Hematopoietic multipotent progenitor cell (in vitro differentiated cells): ENCODE measurements around the gene TAAR5. TPM values are rescaled to one million over a fixed set of nuclear protein-coding genes. Genes with fewer than 3 reads are reported as not detected.
"Not testable (repeated sequence)": the region's sequence is repeated elsewhere in the genome, so short reads cannot be mapped to it uniquely, and the experiment has no call there.

Source experiments
- DNase-seq, 3 donors: peaks; one replicate each; pipeline ENCODE4 v3.0.0-alpha.2; 2011 to 2015; ENCODE audit warnings: low read depth in 2 of 3, low spot score in 2 of 3
- total RNA-seq: library from RNA; depleted of rRNA; stranded (reverse); fragments of >200 nt; gene quantifications from one replicate; pipeline ENCODE4 v1.2.3, GENCODE V29; 2012

The TAAR5 gene, protein sequence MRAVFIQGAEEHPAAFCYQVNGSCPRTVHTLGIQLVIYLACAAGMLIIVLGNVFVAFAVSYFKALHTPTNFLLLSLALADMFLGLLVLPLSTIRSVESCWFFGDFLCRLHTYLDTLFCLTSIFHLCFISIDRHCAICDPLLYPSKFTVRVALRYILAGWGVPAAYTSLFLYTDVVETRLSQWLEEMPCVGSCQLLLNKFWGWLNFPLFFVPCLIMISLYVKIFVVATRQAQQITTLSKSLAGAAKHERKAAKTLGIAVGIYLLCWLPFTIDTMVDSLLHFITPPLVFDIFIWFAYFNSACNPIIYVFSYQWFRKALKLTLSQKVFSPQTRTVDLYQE
- total RNA-seq: not detected

DNA sequence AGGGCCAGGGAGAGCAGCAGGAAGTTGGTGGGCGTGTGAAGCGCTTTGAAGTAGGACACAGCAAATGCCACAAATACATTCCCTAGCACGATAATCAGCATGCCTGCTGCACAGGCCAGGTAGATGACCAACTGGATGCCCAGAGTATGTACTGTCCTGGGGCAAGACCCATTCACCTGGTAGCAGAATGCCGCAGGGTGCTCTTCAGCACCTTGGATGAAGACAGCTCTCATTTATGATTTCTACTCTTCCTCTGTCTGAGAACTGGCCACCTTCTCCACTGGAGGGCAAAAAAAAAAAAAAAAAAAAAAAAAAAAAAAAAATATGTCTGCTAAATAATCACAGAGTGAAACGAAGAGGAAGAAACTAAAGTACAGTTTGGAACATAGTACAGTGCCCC is at the start of gene TAAR5:
Gene TAAR5, minus strand, starts transcription at position 288 of the 400 bp plus-strand sequence. Its CDS starts 55 bp downstream, at position 233.
- no peak for DNase-seq

DNA sequence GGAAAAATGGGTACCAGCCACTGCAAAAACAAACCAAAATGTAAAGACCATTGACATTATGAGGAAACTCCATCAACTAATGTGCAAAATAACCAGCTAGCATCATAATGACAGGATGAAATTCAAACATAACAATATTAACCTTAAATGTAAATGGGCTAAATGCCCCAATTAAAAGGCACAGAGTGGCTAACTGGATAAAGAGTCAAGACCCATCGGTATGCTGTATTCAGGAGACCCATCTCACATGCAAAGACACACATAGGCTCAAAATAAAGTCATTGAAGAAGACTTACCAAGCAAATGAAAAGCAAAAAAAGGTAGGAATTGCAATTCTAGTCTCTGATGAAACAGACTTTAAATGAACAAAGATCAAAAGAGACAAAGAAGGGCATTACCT is 47.6 kb upstream of the TAAR5 start:
- DNase-seq: not testable (repeated sequence)

DNA sequence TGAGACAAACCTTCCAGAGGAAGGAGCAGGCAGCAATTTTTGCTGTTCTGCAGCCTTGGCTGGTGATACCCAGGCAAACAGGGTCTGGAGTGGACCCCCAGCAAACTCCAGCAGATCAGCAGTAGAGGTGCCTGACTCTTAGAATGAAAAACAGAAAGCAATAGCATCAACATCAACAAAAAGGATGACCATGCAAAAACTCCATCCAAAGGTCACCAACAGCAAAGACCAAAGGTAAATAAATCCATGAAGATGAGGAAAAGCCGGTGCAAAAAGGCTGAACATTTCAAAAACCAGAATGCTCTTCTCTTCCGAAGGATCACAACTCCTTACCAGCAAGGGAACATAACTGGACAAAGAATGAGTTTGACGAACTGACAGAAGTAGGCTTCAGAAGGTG is 46.4 kb upstream of the TAAR5 start:
- not testable (repeated sequence) for DNase-seq

DNA sequence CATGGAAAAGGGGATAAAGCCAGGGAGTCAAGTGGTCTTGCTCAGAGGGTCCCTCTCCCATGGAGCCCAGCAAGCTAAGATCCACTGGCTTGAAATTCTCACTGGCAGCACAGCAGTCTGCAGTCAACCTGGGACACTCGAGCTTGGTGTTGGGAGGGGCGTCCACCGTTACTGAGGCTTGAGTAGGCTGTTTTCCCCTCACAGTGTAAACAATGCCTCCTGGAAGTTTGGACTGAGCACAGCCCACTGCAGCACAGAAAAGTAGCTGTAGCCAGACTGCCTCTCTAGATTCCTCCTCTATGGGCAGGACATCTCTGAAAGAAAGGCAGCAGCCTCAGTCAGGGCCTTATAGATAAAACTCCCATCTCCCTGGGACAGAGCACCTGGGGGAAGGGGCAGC is 45.7 kb upstream of the TAAR5 start:
- not testable (repeated sequence) for DNase-seq

DNA sequence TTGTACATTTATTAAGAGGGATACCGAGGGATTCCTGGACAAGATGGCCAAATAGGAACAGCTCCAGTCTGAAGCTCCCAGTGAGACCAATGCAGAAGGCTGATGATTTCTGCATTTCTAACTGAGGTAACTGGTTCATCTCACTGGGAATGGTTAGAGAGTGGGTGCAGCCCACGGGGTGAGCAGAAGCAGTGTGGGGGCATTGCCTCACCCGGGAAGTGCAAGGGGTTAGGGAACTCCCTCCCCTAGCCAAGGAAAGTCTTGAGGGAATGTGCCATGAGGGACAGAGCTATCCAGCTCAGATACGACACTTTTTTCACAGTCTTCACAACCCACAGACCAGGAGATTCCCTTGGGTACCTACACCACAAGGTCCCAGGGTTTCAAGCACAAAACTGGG is 45.3 kb upstream of the TAAR5 start:
- no peak for DNase-seq

DNA sequence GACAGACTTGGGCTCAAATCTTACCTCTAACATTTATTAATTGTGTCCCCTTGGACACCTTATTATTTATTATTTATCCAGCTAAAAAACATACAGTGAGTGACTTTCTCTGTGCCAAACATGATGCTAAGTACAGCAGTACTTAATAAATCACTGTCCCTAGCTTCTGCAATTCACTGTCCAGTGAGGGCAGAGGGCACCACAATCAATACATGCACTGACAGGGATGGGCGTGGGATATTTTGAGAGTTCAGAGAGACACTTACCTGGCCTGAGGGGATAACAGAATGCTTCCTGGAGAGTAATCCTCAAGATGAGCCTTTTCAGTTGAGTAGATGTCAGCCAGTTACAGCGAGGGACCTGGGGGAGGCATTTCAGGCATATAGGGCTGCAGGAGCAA is 43.8 kb upstream of the TAAR5 start:
- DNase-seq: no peak

DNA sequence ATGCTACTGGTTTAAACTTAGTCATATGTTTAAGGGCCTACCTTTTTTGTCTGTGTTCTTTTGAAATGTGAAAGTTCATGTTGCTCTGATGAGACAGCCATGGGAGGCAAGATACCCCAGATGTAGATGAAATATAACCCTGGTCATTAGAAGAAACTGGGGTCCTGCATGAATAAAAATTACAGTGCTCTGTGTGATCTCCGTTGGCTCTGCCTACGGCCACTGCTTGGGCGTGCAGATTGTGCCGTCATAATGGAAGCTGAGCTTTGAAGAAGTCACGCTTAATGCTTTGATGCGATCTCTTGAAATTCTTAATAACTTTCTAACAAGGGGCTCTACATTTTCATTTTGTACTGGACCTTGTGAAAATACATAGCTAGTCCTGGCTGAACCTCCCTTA is 34.6 kb upstream of the TAAR5 start, which contains the start of gene TAAR2:
Gene TAAR2, minus strand, starts transcription at position 101 of the 400 bp plus-strand sequence. Its CDS starts 0 bp downstream, at position 101.
- no peak for DNase-seq

DNA sequence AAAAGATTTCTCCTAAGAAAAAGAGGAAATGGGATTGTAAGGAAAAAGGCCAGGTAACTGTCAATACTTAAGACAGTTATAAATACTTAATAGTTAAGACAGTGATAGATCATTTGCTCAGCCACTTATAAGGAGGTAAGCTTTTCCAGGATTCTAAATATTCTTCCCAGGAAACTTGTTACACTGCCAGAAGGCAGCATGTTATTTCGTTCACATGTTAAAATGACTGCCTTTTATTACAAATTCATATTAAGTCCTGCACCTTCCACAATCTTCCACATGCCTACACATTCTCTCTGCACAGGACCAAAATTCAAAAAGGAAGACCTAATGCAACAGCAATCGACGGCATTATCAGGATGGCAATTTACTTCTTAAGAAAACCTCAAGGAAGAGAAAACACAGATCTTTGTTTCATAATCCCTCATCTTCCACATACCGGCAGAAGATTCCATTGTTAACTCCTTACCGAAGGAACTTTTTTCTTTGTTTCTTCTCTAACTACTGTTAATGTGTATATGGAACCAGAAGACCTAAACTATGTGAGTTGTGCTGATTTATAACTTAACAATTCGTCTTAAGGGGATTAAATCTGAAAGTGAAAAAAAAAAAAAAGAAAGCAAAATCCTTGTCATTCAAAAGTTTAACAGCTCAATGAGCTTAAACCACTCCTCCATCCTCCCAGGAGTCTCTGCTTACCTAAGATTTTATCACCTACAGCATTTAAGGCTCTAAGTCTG is 33.7 kb upstream of the TAAR5 start:
- no peak for DNase-seq

DNA sequence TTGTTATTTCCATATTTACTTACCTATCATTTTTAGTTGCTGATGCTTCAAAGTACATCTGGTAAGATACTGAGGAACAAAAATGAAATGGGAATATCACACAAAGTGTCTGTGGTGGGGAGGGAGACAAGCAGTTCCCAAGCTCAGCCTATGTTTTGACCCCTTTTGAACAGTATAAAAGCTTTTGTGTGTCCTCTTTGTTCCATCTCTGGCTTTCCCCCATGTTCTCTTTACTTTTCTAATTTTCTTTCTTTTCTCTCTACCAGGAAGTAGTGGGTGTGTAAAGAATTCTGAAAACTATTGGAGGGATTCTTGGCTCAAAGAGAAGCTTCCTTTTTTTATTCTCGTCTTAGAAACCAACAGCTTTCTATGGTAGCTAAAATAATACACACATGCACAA is 27.1 kb upstream of the TAAR5 start:
- DNase-seq: no peak

DNA sequence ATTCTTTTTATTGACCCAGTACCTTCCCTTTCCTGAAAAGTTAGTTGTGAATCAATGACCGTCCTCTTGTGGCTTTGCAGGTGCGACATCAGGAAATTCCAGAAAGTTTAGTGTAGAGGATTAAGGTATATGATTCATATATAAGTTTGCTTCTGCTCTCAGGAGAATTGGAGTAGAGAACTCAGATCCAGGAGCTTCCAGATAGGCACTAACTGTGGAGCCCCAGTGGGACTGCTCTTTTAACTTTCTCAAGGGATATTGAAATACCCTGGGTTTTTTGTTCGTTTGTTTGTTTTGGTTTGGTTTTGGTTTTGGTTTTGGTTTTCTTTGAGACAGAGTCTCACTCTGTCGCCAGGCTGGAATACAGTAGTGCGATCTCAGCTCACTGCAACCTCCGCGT is 25.0 kb upstream of the TAAR5 start:
- peak in 1 of 3 donors; percentile 27 for DNase-seq

DNA sequence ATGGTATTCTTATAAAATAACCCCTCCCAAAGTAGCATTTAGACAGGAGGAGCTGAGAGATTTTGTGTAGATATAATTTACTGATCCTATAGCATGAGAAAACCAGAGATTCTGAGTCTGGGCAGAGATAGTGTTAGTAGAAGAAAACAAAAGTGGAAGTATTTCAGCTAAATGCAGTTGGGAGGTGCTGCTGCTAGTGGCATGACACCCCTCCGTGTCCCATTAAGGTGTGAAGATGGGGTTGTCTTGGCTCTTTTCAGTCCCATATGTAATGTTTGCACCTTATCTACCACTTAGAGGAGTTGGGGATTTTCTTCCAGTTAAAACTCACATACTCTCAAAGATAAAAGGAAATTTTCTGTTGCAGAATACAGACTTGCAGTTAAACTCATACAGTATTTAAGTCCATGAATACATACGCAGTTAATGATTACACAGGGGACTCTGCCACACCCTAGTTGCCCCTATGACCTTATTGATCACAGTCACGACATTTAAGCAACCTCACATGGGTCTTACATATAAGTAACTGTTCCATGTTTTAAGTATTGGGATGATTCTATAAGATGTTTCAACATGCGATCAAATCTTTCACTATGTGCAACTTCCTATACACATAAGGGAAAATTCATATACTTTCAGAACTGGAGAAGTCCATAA is 23.0 kb upstream of the TAAR5 start:
- DNase-seq: no peak

DNA sequence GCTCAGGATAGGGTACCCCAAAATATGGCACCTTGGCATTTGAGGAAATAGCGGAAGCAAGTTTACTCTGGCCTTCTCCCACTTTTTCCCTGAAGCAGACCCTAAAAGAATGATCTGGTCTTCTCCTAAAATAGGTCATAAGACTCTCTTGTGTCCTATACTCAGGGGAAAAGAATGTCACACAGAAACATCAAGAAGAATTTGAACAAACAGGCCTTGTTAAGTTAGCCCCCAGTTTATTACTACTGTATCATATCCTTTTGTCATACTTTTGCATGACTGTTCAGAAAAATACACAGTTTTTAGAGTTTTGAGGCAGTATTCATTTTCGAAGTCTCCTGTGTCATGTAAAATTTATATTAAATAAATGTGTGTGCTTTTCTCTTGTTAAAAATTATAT is 22.1 kb upstream of the TAAR5 start:
- DNase-seq: no peak

DNA sequence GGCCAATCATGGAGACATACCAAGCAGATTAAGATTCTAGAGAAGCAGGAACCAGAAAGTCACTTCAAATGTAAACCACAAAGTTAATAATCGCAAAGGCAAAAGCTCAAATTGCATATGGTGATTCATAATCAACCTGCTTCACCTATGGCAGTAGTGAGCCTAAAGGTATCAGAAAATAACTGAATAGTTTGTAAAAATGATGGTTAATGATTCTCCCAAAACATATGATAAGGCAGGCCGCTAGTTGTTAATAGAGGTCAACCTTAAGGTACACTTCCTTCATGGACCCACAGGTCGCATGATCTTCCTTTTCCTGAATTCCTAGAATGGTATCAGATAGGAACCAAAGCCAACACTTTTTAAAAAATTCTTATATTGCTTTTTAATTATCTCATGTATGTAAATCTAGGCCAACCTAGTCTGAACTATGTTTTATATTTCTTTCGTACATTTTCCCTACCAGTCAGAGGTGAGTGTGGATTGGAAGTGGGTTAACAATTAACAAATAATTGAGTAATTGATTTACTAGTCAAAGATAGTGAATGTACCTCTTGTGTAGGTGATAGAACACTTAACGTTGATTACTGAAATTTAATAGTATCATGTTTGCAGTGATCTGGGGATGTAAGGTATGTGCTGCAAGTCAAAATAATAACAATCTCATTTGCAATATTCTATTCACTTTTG is 18.1 kb upstream of the TAAR5 start:
- no peak for DNase-seq

DNA sequence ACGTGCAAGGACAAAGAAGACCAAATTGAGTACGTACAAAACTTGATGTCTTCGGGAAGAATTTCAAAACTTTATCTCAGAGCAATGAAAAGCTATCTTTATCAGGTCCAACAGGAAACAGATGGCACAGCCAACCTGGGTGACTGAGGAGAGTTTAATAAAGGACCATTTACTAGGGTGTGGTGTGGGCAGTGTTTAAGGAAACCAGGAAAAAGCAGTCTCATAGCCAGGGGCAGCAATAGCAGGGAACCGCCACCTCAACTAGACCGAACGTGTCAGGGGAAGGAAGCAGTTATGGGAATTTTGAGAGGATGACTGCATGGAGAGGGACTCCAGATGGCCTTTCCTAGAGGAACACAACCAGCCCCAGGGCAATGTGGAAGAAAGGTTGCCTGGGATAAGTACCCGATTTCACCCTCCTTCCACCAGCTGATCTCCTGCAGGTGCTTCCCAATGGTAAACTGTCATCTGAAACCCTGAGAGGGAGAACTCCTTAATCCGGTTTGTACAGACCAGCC is 15.2 kb upstream of the TAAR5 start:
- no peak for DNase-seq

DNA sequence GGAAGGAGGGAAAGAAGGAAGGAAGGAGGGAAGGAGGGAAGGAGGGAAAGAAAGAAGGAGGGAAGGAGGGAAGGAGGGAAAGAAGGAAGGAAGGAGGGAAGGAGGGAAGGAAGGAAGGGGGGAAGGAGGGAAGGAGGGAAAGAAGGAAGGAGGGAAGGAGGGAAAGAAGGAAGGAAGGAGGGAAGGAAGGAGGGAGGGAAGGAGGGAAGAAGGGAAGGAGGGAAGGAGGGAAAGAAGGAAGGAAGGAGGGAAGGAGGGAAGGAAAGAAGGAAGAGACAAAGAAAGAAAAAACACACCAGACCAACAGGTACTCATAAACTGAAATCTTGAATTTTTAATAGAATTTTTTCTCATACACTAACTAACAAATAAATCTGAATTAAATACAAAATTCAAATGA is 11.4 kb upstream of the TAAR5 start:
- DNase-seq: not testable (repeated sequence)

DNA sequence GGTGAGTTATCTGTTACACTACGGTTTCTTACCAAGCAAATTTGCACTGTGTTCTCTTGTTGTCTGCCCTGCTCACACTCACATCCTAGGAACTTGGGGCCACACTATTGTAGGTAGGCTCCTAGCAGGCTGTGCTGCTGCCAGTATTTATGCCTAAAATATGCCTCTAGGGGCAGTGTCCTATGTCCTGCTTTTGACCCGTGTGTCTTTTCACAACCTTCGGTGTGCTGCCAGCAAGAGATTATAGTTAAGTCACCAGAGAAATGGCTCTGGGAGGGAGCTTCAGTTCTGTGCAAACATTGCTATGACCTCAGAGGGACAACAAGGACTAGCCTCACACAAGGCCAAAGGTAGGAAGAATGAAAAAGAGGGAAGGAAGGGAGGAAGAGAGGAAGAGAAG is 8.9 kb upstream of the TAAR5 start:
- DNase-seq: no peak

DNA sequence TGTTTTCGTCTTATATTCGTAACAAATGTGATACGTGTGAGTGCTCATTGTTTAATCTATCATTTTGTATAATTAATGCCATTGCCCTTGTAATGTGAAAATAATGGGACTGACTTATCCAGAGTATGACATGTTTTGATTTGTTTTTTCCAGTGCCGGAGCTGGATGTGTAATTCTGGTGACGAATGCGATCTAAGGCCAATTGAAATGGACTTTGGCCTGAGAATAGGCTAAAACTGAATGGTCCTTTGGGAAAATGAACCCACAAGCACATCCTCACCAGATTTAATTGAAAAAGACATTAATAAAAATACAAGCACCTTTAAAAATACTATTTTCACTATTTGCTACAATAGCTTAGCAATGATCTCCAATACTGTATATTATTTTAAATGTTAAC is 6.7 kb upstream of the TAAR5 start:
- DNase-seq: no peak

DNA sequence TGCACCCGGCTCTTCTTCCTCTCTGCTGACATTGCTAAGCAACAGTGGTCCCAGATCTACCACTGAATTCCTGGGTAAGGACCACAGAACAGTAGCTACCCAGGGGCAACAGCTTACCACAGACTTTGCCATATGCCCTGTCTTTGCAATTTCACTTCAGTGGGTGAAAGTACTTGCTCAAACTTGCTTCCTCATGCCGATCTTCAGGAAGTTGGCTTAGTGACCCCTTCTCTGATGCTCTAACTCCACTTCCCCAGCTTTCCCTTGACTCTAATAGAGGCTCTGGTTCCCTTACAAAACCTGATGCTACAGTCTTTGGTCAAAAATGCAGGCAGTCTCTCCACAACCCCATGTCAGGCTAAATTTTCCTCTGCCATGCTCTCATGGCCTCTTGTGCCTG is 3.3 kb upstream of the TAAR5 start:
- DNase-seq: peak in 1 of 3 donors; percentile 13

DNA sequence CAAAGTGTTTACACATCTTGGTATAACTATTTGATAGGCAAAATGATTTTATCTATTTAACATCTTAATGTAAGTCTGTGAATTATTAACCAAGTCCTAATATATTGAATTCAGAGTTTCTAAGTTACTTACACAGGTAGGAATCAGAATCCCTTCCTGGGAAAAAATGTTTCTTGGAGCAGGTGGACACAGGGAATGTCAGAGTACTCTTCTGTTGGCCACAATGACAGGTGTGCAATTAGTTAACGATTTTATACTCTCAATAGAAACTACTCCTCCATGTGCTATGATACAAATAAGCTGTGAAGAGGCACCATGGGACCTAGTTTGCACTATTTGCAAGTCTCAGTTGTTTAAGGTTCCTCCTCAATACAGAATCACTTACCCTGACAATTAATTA is 821 bp upstream of the TAAR5 start:
- no peak for DNase-seq

DNA sequence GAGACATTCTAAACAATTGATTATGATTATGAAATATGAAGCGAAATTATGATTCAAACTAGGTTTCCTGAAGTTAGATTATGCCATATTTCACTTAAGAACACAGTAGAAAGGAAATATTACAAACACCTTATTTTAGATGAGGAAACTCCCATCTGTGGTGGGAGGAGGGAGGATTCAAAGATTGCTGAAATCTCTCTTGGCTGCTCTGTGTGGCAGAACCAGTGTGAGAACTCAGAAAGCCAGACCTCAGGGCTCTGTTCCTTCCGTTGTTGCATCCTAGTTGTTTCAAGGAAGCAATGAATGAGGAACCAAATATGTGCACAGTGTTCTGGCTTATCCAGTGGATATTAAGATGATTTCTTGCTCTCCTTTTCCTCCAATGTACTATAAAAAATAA is 2.1 kb downstream of the TAAR5 start:
- peak in 1 of 3 donors; percentile 3 for DNase-seq

DNA sequence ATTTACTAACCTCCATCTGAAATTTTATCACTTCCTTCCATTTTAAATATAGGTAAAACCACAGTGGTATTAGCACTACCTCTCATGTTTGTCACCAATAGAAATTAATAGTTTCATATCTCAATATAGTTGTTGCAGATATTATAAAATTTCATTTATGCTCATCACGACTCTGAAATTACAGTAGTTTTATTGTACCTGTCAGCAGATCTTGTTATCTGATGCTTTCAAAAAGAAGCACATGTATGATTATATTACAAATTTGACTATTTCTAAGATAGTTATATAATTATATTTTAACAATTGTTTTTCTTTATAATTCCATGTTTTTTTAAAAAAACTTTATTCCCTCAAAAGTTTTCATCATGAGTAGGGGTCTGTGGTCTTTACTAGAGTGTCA is 4.8 kb downstream of the TAAR5 start:
- no peak for DNase-seq
